ENCODE data around the gene IL20RB.

- TF ChIP-seq, protein P1, sequence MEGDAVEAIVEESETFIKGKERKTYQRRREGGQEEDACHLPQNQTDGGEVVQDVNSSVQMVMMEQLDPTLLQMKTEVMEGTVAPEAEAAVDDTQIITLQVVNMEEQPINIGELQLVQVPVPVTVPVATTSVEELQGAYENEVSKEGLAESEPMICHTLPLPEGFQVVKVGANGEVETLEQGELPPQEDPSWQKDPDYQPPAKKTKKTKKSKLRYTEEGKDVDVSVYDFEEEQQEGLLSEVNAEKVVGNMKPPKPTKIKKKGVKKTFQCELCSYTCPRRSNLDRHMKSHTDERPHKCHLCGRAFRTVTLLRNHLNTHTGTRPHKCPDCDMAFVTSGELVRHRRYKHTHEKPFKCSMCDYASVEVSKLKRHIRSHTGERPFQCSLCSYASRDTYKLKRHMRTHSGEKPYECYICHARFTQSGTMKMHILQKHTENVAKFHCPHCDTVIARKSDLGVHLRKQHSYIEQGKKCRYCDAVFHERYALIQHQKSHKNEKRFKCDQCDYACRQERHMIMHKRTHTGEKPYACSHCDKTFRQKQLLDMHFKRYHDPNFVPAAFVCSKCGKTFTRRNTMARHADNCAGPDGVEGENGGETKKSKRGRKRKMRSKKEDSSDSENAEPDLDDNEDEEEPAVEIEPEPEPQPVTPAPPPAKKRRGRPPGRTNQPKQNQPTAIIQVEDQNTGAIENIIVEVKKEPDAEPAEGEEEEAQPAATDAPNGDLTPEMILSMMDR (conservative IDR thresholded peaks at IDR 0.05; ENCODE audit: low read length) = no peak
- TF ChIP-seq EZH2phosphoT487 (IDR thresholded peaks at IDR 0.05; ENCODE audit: borderline replicate concordance, low read depth, low read length) = no peak
These were observed 83.5 kb downstream of the IL20RB start for GRCh38 chr3:137041251-137041650.

Data from OCI-LY7 (cell line).